Type B pancreatic cell (in vitro differentiated cells): ENCODE measurements around the gene COQ9. TPM values are rescaled to one million over a fixed set of nuclear protein-coding genes. Genes with fewer than 3 reads are reported as not detected.

Experiments
- DNase-seq: peaks from one replicate; pipeline ENCODE4 v3.0.0; 2021; ENCODE audit warnings: mixed read lengths; ENCODE audit not compliant: unreplicated experiment; ENCODE audit errors: extremely low spot score
- H3K27ac Mint-ChIP-seq: 2 replicates; pipeline ENCODE4 v1.8.0; 2021; ENCODE audit warnings: mild to moderate bottlenecking, mixed read lengths
- H3K27me3 Mint-ChIP-seq: 2 replicates; pipeline ENCODE4 v1.8.0; 2021; ENCODE audit warnings: mixed read lengths
- H3K36me3 Mint-ChIP-seq: 2 replicates; pipeline ENCODE4 v1.8.0; 2021; ENCODE audit warnings: mixed read lengths
- H3K4me1 Mint-ChIP-seq: one replicate; pipeline ENCODE4 v1.8.0; 2021; ENCODE audit warnings: mixed read lengths; ENCODE audit not compliant: unreplicated experiment
- H3K4me3 Mint-ChIP-seq: 2 replicates; pipeline ENCODE4 v1.8.0; 2021; ENCODE audit warnings: mild to moderate bottlenecking, mixed read lengths
- H3K9me3 Mint-ChIP-seq: 2 replicates; pipeline ENCODE4 v1.8.0; 2021; ENCODE audit warnings: mixed read lengths
- total RNA-seq: library from RNA; stranded (reverse); gene quantifications from 2 replicates; pipeline ENCODE4 v1.2.1, GENCODE V29; 2021; ENCODE audit warnings: low replicate concordance
- TF ChIP-seq, protein P1 (sequence below): fragments of 200-600 bp; sonication (generic); conservative IDR thresholded peaks from 2 replicates; pipeline ENCODE4 v1.5.0; 2021; ENCODE audit warnings: antibody characterized with exemption, mild to moderate bottlenecking

Gene COQ9
- total RNA-seq, 1 donor from 2014 or later = 73.1 TPM

DNA sequence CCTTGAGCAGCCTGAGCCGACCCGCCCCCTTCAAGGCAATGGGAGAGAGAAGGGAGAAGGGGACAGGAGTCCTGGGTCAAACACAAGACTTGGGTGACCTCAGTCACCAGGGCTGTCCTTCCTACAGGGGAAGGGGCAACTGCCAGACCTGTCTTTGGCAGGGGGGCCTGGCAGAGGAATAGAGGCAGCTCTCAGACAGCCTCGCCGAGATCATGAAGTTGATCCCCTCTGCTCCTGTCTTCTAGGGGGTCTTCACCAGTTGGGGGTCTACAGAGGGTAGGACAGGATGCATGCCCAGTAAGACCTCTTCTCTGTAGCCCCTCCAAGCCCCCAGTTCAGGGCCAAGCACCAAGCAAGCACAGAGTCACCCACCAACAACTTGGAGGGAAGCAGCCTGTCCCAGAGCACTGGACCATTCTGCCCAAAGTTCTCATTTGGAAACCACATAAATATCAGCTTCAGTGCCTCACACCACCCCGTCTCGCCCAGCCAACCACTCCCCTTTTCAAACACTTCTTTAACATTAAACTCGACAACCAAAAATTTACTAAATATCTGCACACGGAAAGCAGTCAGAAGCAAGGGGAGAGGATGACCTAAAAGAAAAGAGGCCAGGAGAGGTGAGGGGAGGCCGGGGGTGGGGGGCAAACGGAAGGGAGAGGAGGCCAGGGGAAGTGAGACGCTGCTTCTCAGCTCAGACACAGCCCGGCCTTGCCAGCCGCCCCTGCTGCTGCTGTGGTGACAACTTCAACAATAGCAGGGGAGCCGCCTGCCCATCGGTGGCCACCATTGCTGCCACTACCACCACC is 31.3 kb downstream of the COQ9 start:
- no peaks in the 10 kb centered on the region for H3K9me3 Mint-ChIP-seq

DNA sequence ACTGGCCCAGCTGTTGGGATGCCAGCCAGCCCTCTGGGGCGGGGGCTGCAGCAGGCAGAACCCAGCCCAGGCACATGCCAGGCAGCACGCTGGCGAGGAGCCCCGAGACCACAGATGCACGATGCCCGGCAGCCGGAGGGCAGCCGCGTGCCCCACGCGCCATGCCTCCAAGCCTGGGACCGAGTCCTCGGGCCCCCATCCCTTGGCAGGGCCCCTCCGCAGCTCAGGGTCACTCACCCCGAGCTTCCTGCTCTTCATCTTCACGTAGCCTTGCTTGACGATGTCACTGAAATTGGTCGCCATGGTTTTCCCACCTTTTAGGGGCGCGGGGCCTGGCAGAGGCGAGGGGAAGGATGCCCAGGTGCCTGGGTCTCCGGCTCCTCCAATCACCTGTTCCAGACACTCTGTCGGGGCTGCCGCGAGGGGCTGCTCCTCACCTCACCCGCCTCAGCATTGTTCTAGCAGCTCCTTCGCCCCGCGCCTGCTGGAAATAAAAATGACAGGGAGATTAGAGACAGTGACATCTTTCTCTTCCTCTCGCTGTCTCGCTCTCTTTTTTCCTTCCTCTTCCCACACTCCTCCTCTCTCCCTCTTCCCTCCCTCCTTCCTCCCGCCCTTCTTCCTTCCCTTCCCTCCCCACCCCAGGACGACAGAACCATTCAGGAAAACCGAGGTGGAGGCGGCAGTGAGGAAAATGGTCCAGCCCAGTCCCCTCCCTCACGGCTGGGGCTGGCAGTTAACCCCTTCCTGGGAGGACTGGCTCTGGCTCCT is 32.1 kb downstream of the COQ9 start:
- DNase-seq = no peak
- H3K27ac Mint-ChIP-seq = peak overlapping the region; percentile 65
- TF ChIP-seq, protein P1, sequence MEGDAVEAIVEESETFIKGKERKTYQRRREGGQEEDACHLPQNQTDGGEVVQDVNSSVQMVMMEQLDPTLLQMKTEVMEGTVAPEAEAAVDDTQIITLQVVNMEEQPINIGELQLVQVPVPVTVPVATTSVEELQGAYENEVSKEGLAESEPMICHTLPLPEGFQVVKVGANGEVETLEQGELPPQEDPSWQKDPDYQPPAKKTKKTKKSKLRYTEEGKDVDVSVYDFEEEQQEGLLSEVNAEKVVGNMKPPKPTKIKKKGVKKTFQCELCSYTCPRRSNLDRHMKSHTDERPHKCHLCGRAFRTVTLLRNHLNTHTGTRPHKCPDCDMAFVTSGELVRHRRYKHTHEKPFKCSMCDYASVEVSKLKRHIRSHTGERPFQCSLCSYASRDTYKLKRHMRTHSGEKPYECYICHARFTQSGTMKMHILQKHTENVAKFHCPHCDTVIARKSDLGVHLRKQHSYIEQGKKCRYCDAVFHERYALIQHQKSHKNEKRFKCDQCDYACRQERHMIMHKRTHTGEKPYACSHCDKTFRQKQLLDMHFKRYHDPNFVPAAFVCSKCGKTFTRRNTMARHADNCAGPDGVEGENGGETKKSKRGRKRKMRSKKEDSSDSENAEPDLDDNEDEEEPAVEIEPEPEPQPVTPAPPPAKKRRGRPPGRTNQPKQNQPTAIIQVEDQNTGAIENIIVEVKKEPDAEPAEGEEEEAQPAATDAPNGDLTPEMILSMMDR = no peak
- H3K27me3 Mint-ChIP-seq = no peaks in the 10 kb centered on the region
- H3K4me3 Mint-ChIP-seq = peak overlapping the region; percentile 88
- no peaks in the 10 kb centered on the region for H3K36me3 Mint-ChIP-seq
- H3K9me3 Mint-ChIP-seq = no peaks in the 10 kb centered on the region
- peaks cover 31% of the 10 kb centered on the region for H3K4me1 Mint-ChIP-seq

More for the DNA sequence above, 31.3 kb downstream of the COQ9 start:
- Mint-ChIP-seq H3K4me3 (peak overlapping the region; percentile 83), H3K27me3 (no peaks in the 10 kb centered on the region), H3K4me1 (peaks cover 27% of the 10 kb centered on the region), H3K36me3 (no peaks in the 10 kb centered on the region), H3K27ac (peak overlapping the region; percentile 11)
- TF ChIP-seq, protein P1 = no peak
- no peak for DNase-seq

DNA sequence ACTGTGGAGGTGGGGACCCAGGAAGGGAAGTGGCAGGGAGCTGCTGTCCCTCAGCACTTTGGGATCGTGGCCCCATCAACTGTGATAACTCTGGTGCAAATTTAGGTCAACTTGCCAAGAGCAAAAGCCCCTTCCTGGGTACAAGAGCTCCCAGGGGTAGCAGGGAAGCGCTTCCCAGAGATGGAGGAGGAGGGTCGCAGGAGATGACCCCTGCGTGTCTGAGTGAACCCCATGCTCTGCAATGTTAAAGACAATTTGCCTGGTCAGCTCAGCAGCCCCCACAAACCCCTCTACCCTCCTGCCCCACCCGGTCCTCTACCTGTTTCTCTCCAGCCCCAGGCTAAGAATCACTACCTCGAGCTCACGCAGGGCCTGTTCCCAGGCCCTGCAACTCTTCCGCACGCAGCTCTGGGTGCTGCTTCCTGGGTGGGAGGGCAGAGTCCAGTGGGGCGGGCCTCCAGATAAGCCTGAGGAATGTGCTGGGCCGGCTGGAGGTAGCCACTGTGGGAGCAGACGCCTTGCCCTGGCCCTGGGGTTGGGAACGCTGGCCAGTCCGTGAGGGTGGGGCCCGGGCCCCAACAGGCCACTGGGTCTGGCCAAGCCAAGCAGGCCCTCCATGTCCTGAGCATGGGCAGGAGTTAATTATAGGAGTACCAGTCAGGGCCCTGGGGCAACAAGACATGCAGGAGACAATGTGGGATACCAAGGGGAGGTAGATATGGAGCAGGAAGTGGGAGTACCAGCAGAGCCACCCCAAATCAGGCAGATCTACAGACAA is 32.9 kb downstream of the COQ9 start:
- Mint-ChIP-seq H3K27ac (peak overlapping the region; percentile 65), H3K4me1 (peaks cover 38% of the 10 kb centered on the region), H3K36me3 (no peaks in the 10 kb centered on the region)

DNA sequence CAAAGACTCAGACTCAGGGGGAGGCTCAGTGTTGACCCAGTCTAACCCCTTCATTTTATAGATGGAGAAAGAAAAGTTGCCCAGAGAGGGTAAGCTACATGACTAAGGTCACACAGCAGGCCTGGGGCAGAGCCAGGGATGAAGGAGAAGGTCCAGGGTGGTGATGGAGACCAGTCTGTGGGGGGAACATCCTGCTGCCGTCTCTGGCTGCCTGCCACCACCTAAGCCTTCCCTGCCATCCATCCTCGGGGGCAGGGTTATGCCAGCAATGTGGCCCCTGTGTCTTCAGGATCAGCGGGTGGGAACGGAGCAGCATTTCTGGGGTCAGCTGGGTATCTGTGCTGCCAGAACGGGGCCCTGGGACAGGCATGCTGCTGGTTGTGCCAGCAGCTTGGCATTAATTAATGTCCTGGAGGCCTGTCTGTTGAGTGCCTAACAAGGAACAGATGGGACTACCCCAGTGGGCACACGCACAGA is 33.5 kb downstream of the COQ9 start:
- H3K27ac Mint-ChIP-seq = peak overlapping the region; percentile 65
- H3K36me3 Mint-ChIP-seq = no peaks in the 10 kb centered on the region
- no peaks in the 10 kb centered on the region for H3K27me3 Mint-ChIP-seq
- peak overlapping the region; percentile 88 for H3K4me3 Mint-ChIP-seq
- H3K9me3 Mint-ChIP-seq = no peaks in the 10 kb centered on the region
- TF ChIP-seq, protein P1 = no peak
- H3K4me1 Mint-ChIP-seq = peaks cover 38% of the 10 kb centered on the region
- no peak for DNase-seq

More for the DNA sequence above, 32.9 kb downstream of the COQ9 start:
- Mint-ChIP-seq H3K27me3 (no peaks in the 10 kb centered on the region), H3K4me3 (peak overlapping the region; percentile 88), H3K9me3 (no peaks in the 10 kb centered on the region)
- no peak for DNase-seq
- TF ChIP-seq, protein P1 = no peak

DNA sequence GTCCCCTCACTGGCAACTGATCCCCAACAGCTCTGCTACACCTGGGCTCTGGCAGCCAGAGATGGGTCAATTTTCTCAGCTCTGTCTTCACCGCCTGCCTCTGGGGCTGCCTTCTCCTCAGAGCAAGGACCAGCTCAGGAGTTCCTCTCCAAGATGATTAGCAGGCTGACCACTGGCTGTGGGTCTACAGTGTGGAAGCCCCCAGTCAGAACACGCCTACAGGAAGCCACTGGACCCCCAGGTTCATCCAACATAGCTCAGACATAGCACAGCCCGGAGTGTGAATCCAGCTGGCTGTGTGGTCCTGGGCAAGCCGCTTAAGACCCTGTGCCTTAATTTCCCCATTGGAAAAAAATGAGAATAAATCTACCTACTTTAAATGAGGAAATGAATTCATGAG is 34.1 kb downstream of the COQ9 start:
- Mint-ChIP-seq H3K4me1 (peaks cover 35% of the 10 kb centered on the region), H3K27ac (peak overlapping the region; percentile 65), H3K4me3 (no peak overlapping the region), H3K9me3 (no peaks in the 10 kb centered on the region), H3K36me3 (no peaks in the 10 kb centered on the region), H3K27me3 (no peaks in the 10 kb centered on the region)
- no peak for DNase-seq
- TF ChIP-seq, protein P1 = no peak
